Muscle of leg (tissue), 11 donors: ENCODE data around the gene KCNH5. TPM values are rescaled to one million over a fixed set of nuclear protein-coding genes. Genes with fewer than 3 reads are reported as not detected.
"Not testable (repeated sequence)": the region's sequence is repeated elsewhere in the genome, so short reads cannot be mapped to it uniquely, and the experiment has no call there.

ENCODE experiments used
- DNase-seq: peaks from one replicate; pipeline ENCODE4 v3.0.0; 2013
- H3K27ac ChIP-seq: one replicate; pipeline ENCODE4 v1.5.1; 2013; ENCODE audit warnings: mild to moderate bottlenecking, low read length, control low read depth
- H3K27me3 ChIP-seq: one replicate; pipeline ENCODE4 v1.6.1; 2013; ENCODE audit warnings: low read length; ENCODE audit not compliant: control insufficient read depth, insufficient read depth
- H3K36me3 ChIP-seq: one replicate; pipeline ENCODE4 v1.6.1; 2013; ENCODE audit warnings: low read length; ENCODE audit not compliant: control insufficient read depth, insufficient read depth
- H3K4me1 ChIP-seq: one replicate; pipeline ENCODE4 v1.6.1; 2013; ENCODE audit warnings: low read length; ENCODE audit not compliant: control insufficient read depth, insufficient read depth
- H3K4me3 ChIP-seq: one replicate; pipeline ENCODE4 v1.5.1; 2013; ENCODE audit warnings: low read length, control low read depth
- H3K9me3 ChIP-seq: replicated peaks from 2 replicates; pipeline ENCODE4 v1.6.1; 2013; ENCODE audit warnings: low read depth, low read length; ENCODE audit not compliant: control insufficient read depth
- WGBS: methylation state at CpG from one replicate; pipeline ENCODE4 v1.1.5; 2013; ENCODE audit warnings: missing lambda C conversion rate; ENCODE audit not compliant: insufficient coverage; 5-methylcytosine and 5-hydroxymethylcytosine counted together
- polyA plus RNA-seq, 8 donors: library from polyadenylated mRNA; unstranded; fragments of 120-200 nt; gene quantifications; one replicate each; pipeline versions ENCODE4 v1.2.1 to v1.2.3, GENCODE V29; 2013; ENCODE audit warnings: inconsistent platforms in 1 of 8, low replicate concordance in 1 of 8; ENCODE audit not compliant: insufficient read length in 8 of 8, insufficient read depth in 1 of 8
- total RNA-seq: library from RNA; stranded (reverse); fragments of 120-200 nt; gene quantifications from one replicate; pipeline ENCODE4 v1.2.4, GENCODE V29; 2013

The KCNH5 gene
- total and polyA plus RNA-seq, 9 donors = 0.04 to 0.17 (median 0.05) TPM

GRCh38 chr14:62844546-62844945 is 200.7 kb downstream of the KCNH5 start:
- Histone ChIP-seq H3K27ac (no peak overlapping the region), H3K9me3 (no peaks in the 10 kb centered on the region), H3K4me1 (no peaks in the 10 kb centered on the region), H3K27me3 (no peaks in the 10 kb centered on the region), H3K36me3 (no peaks in the 10 kb centered on the region), H3K4me3 (no peak overlapping the region)
- no CpG with 5 or more reads among the region's 2 CpGs for WGBS
- DNase-seq = no peak

GRCh38 chr14:62824086-62824485 is 221.2 kb downstream of the KCNH5 start:
- H3K27ac ChIP-seq = no peak overlapping the region
- H3K36me3 ChIP-seq = no peaks in the 10 kb centered on the region
- no peak for DNase-seq
- H3K9me3 ChIP-seq = peaks cover 2% of the 10 kb centered on the region
- no peaks in the 10 kb centered on the region for H3K27me3 ChIP-seq
- WGBS = no CpG with 5 or more reads among the region's 2 CpGs
- H3K4me1 ChIP-seq = no peaks in the 10 kb centered on the region
- no peak overlapping the region for H3K4me3 ChIP-seq

- no CpG with 5 or more reads among the region's 1 CpG for WGBS
- no peaks in the 10 kb centered on the region for H3K27me3 ChIP-seq
Observed at GRCh38 chr14:62819931-62820330, 225.3 kb downstream of the KCNH5 start.

DNA sequence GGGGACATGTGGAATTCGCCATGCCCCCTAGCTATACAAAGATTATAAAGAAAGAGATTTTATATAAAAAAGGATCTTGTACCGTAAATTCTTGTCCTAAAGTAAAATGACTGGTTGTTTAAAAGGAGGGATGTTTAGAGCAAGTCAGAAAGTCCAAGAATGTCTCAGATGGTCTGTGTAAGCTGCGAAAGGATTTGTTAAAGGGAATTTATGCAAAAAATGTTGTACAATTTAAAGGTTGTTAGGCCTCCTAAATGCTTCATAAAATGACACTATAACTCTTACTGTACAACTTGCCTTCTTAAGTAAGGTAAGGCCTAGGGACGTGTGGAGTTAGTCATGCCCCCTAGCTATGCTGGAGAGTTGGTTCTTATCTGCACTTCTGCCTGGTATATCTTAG is 237.6 kb downstream of the KCNH5 start:
- Histone ChIP-seq H3K36me3 (no peaks in the 10 kb centered on the region), H3K27me3 (no peaks in the 10 kb centered on the region), H3K27ac (no peak overlapping the region), H3K9me3 (peaks cover 3% of the 10 kb centered on the region), H3K4me3 (no peak overlapping the region), H3K4me1 (no peaks in the 10 kb centered on the region)
- no peak for DNase-seq
- no CpG with 5 or more reads among the region's 4 CpGs for WGBS

More at GRCh38 chr14:62819931-62820330, 225.3 kb downstream of the KCNH5 start:
- Histone ChIP-seq H3K4me1 (no peaks in the 10 kb centered on the region), H3K9me3 (no peaks in the 10 kb centered on the region), H3K4me3 (no peak overlapping the region), H3K36me3 (no peaks in the 10 kb centered on the region), H3K27ac (no peak overlapping the region)
- no peak for DNase-seq

GRCh38 chr14:62800577-62800976 is 244.7 kb downstream of the KCNH5 start:
- no peak for DNase-seq
- Histone ChIP-seq H3K27ac (no peak overlapping the region), H3K4me1 (no peaks in the 10 kb centered on the region), H3K36me3 (no peaks in the 10 kb centered on the region), H3K9me3 (no peaks in the 10 kb centered on the region), H3K4me3 (no peak overlapping the region), H3K27me3 (no peaks in the 10 kb centered on the region)
- WGBS = no CpG with 5 or more reads among the region's 3 CpGs

- 86% methylated on average over 1 of the region's 3 CpGs for WGBS
- no peaks in the 10 kb centered on the region for H3K4me1 ChIP-seq
- H3K4me3 ChIP-seq = no peak overlapping the region
- H3K9me3 ChIP-seq = no peaks in the 10 kb centered on the region
- H3K36me3 ChIP-seq = no peaks in the 10 kb centered on the region
- no peak for DNase-seq
- H3K27ac ChIP-seq = no peak overlapping the region
- no peaks in the 10 kb centered on the region for H3K27me3 ChIP-seq
Observed at GRCh38 chr14:62796431-62796830, 248.8 kb downstream of the KCNH5 start.

DNA sequence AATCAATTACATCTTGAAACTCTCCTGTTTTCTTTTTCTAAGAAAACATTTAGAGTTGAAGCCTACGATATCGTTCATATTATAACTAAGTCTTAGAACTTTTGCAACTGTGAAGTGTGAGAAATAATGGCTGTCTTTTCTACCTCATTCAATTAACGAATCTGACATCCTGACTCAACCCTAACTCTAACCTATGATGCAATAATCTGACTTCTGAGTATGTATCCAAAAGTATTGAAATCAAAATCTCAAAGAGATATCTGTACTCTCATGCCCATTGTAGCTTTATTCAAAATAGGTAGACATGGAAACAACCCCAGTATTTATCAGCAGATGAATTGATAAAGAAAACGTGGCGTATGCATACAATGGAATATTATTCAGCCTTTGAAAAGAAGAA is 252.7 kb downstream of the KCNH5 start:
- no peaks in the 10 kb centered on the region for H3K27me3 ChIP-seq
- no peaks in the 10 kb centered on the region for H3K9me3 ChIP-seq
- no peak overlapping the region for H3K27ac ChIP-seq
- no peaks in the 10 kb centered on the region for H3K36me3 ChIP-seq
- H3K4me3 ChIP-seq = no peak overlapping the region
- no peak for DNase-seq
- H3K4me1 ChIP-seq = no peaks in the 10 kb centered on the region
- no CpG with 5 or more reads among the region's 5 CpGs for WGBS

DNA sequence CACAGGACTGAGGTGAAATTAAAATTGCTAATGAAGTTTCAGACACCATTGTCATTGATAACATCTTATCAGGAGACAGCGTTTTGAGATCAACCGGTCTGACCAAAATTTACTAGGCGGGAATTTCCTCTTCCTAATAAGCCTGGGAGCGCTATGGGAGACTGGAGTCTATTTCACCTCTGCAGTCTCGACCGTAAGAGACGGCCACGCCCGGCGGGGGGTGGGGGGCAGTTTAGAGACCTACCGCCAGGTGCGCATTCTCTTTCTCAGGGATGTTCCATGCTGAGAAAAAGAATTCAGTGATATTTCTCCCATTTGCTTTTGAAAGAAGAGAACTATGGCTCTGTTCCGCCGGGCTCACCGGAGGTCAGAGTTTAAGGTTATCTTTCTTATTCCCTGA is 263.9 kb downstream of the KCNH5 start:
- 75% methylated on average over 9 of the region's 15 CpGs for WGBS
- H3K9me3 ChIP-seq, H3K27ac ChIP-seq, H3K27me3 ChIP-seq, H3K36me3 ChIP-seq, H3K4me1 ChIP-seq, H3K4me3 ChIP-seq, DNase-seq: not testable (repeated sequence)

DNA sequence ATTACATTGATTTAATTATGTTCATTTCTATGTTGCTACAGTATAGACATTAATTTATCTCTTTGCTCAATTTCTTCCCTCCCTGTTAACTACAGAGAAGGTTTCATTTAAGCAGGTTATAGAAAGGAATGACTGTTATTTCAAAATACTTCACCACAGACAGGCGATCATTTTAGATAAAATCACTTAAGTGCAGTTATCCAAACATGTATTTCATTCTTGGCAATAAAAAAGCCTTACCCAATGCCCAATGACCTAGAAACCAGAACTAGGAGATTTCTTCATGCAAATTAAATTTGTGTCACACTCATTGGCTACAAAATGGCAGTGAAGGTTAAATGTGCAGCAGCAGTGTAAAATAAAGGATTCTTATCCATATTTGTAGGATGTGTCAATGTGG is 266.4 kb downstream of the KCNH5 start:
- no peaks in the 10 kb centered on the region for H3K9me3 ChIP-seq
- WGBS = no CpG with 5 or more reads among the region's 1 CpG

DNA sequence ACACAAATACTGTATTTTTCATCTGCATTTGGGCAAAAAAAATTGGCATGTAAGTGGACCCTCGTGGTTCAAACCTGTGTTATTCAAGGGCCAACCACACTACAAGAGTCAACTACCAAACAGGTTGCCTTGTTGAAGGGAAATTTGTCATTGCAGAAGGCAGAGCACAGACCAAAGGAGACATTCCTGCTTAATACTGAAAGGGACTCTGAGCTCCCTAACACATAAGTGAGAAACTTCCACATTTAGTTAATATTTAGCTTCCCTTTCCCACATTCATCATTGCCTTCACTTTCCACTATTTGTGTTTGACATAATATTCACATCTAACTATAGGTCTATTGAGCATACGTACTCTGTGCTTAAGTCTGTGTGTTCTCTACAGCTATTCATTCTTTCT is 266.9 kb downstream of the KCNH5 start:
- Histone ChIP-seq H3K36me3 (no peaks in the 10 kb centered on the region), H3K4me3 (no peak overlapping the region), H3K9me3 (no peaks in the 10 kb centered on the region), H3K27ac (no peak overlapping the region), H3K27me3 (no peaks in the 10 kb centered on the region), H3K4me1 (no peaks in the 10 kb centered on the region)
- DNase-seq = no peak
- no CpG with 5 or more reads among the region's 2 CpGs for WGBS

More for the DNA sequence above, 266.4 kb downstream of the KCNH5 start:
- H3K36me3 ChIP-seq = no peaks in the 10 kb centered on the region
- H3K27ac ChIP-seq = no peak overlapping the region
- no peak for DNase-seq
- H3K4me1 ChIP-seq = no peaks in the 10 kb centered on the region
- H3K4me3 ChIP-seq = no peak overlapping the region
- H3K27me3 ChIP-seq = no peaks in the 10 kb centered on the region

GRCh38 chr14:62777510-62777909 is 267.7 kb downstream of the KCNH5 start:
- 83% methylated on average over 1 of the region's 2 CpGs for WGBS

More at GRCh38 chr14:62777510-62777909, 267.7 kb downstream of the KCNH5 start:
- no peak overlapping the region for H3K4me3 ChIP-seq
- no peaks in the 10 kb centered on the region for H3K27me3 ChIP-seq
- H3K9me3 ChIP-seq = no peaks in the 10 kb centered on the region
- H3K36me3 ChIP-seq = no peaks in the 10 kb centered on the region
- no peak overlapping the region for H3K27ac ChIP-seq
- DNase-seq = no peak
- H3K4me1 ChIP-seq = no peaks in the 10 kb centered on the region
